AG04450 (cell line): ENCODE data around the gene OR8S1. TPM values are rescaled to one million over a fixed set of nuclear protein-coding genes. Genes with fewer than 3 reads are reported as not detected.

Experiments
- CTCF ChIA-PET: fragments of 300-600, 350-600 bp; formaldehyde crosslinking; extraction: SDS; loops from one replicate; lab custom pipeline; 2022; ENCODE audit warnings: antibody characterized with exemption, inconsistent platforms; lab: Charles Lee
- POLR2A ChIA-PET: fragments of 350-600 bp; formaldehyde crosslinking; extraction: SDS; loops from one replicate; lab custom pipeline; 2021; ENCODE audit warnings: antibody characterized with exemption, inconsistent platforms; lab: Yijun Ruan, JAX
- DNase-seq: peaks from one replicate; pipeline ENCODE4 v3.0.0-alpha.2; 2011; ENCODE audit warnings: low read depth, low spot score
- H3K27ac ChIP-seq: one replicate; pipeline ENCODE4 v1.5.1; 2012; ENCODE audit warnings: low read depth, low read length, control low read depth
- H3K27me3 ChIP-seq: one replicate; pipeline ENCODE4 v1.6.0; 2012; ENCODE audit warnings: low read length; ENCODE audit not compliant: control insufficient read depth, insufficient read depth
- H3K4me3 ChIP-seq: 2 replicates; pipeline ENCODE4 v1.5.1; 2011; ENCODE audit warnings: mild to moderate bottlenecking, low read depth, low read length, control low read depth
- H3K9me3 ChIP-seq: 2 replicates; pipeline ENCODE4 v1.5.1; 2012; ENCODE audit warnings: low read length; ENCODE audit not compliant: control insufficient read depth, insufficient read depth
- polyA minus RNA-seq: library from RNA; depleted of rRNA, polyadenylated mRNA; stranded (reverse); fragments of >200 nt; gene quantifications from 2 replicates; pipeline ENCODE4 v1.2.3, GENCODE V29; 2011; rRNA and poly(A)+ RNA removed
- polyA plus RNA-seq: library from polyadenylated mRNA; depleted of rRNA; stranded (reverse); fragments of >200 nt; gene quantifications from 2 replicates; pipeline ENCODE4 v1.2.3, GENCODE V29; 2011; rRNA removed
- TF ChIP-seq, protein P1 (sequence below): IDR thresholded peaks from 2 replicates; pipeline ENCODE4 v1.5.1; 2011; ENCODE audit warnings: low read depth, low read length, control low read depth, inconsistent platforms

The OR8S1 gene, protein sequence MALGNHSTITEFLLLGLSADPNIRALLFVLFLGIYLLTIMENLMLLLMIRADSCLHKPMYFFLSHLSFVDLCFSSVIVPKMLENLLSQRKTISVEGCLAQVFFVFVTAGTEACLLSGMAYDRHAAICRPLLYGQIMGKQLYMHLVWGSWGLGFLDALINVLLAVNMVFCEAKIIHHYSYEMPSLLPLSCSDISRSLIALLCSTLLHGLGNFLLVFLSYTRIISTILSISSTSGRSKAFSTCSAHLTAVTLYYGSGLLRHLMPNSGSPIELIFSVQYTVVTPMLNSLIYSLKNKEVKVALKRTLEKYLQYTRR
- not detected in 2 replicates for polyA plus RNA-seq
- not detected in 2 replicates for polyA minus RNA-seq

DNA sequence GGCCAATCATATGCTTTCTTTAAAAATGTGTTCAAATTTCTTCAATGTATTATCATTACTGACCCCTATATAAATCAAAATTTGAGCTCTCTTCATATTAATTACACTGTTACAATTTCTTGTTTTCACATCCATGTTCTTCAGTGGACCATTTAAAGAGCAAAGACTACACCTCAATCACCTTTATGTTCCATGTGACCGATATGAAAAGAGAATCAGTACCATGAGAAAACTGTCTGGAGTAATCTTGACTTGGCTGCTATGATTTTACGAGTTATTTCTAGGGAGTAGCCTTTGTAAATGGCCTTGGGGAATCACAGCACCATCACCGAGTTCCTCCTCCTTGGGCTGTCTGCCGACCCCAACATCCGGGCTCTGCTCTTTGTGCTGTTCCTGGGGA is at the start of gene OR8S1:
TSS of gene OR8S1 (plus strand) at position 301 of the 400 bp plus-strand sequence. CDS start at position 301, 0 bp downstream.
- H3K27me3 ChIP-seq, result no peaks in the 10 kb centered on the region
- POLR2A ChIA-PET, result no interaction called here
- no peak for DNase-seq
- CTCF ChIA-PET, result no interaction called here
- H3K4me3 ChIP-seq, result no peak within 1 kb of the TSS
- H3K27ac ChIP-seq, result no peak within 1 kb of the TSS
- H3K9me3 ChIP-seq, result no peaks in the 10 kb centered on the region
- TF ChIP-seq, protein P1, sequence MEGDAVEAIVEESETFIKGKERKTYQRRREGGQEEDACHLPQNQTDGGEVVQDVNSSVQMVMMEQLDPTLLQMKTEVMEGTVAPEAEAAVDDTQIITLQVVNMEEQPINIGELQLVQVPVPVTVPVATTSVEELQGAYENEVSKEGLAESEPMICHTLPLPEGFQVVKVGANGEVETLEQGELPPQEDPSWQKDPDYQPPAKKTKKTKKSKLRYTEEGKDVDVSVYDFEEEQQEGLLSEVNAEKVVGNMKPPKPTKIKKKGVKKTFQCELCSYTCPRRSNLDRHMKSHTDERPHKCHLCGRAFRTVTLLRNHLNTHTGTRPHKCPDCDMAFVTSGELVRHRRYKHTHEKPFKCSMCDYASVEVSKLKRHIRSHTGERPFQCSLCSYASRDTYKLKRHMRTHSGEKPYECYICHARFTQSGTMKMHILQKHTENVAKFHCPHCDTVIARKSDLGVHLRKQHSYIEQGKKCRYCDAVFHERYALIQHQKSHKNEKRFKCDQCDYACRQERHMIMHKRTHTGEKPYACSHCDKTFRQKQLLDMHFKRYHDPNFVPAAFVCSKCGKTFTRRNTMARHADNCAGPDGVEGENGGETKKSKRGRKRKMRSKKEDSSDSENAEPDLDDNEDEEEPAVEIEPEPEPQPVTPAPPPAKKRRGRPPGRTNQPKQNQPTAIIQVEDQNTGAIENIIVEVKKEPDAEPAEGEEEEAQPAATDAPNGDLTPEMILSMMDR, result no peak

DNA sequence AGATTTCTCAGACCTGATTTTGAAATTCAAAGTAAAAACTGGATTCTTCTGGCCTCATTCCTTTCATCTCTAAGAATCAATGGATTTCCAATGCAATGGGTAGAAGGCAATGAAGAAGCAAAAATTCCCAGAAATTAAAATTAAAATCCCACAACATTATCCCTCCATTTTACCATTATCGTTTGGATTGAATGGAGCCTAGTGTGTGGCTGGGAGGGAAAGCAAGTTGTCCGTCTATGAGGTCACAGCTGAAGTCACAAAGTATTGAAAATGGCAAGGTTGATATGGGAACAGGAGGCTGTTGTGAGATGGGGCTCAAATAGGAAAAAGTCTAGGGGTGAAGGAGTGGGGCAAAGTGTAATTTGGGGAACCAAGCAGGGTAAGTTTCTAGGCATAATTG is 43.2 kb upstream of the OR8S1 start, which contains the start of gene C12orf54:
TSS of gene C12orf54 (plus strand) at position 301 of the 400 bp plus-strand sequence. CDS start 799 bp downstream, outside the sequence.
- CTCF ChIA-PET, result no interaction called here

GRCh38 chr12:48482930-48483329 is 42.5 kb upstream of the OR8S1 start:
- POLR2A ChIA-PET, result no interaction called here
- no peak overlapping the region for H3K27ac ChIP-seq
- H3K9me3 ChIP-seq, result no peaks in the 10 kb centered on the region
- DNase-seq, result no peak
- peaks cover 6% of the 10 kb centered on the region for H3K27me3 ChIP-seq
- no peak overlapping the region for H3K4me3 ChIP-seq
- CTCF ChIA-PET, result no interaction called here
- TF ChIP-seq, protein P1, result no peak

More for the DNA sequence above, 43.2 kb upstream of the OR8S1 start, which contains the start of gene C12orf54:
- Histone ChIP-seq H3K4me3 (no peak within 1 kb of the TSS), H3K27ac (no peak within 1 kb of the TSS), H3K27me3 (peaks cover 6% of the 10 kb centered on the region), H3K9me3 (no peaks in the 10 kb centered on the region)
- TF ChIP-seq, protein P1, result no peak
- POLR2A ChIA-PET, result no interaction called here
- DNase-seq, result no peak

DNA sequence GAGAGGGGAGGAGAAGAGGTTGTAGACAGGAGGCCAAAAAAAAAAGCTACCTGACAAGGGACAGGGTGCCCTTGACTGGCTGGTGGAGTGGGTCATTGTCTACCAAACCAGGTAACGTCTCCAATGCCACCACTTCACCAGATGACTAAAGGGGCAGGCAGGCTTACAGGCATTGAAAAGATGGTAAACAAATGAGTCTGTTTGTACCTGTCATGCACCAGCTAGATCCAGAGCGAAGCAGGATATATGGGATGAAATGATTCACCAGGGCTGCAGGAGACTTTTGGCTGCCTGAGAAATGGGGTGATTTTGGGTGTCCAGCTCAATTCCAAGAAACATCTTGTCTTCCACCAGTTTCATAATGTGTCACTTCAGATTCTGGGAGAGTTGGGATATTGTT is 39.2 kb upstream of the OR8S1 start:
- no peaks in the 10 kb centered on the region for H3K9me3 ChIP-seq
- DNase-seq, result no peak
- no peak overlapping the region for H3K4me3 ChIP-seq
- TF ChIP-seq, protein P1, result no peak
- ChIA-PET POLR2A (no interaction called here), CTCF (no interaction called here)
- H3K27ac ChIP-seq, result no peak overlapping the region
- H3K27me3 ChIP-seq, result peaks cover 6% of the 10 kb centered on the region

DNA sequence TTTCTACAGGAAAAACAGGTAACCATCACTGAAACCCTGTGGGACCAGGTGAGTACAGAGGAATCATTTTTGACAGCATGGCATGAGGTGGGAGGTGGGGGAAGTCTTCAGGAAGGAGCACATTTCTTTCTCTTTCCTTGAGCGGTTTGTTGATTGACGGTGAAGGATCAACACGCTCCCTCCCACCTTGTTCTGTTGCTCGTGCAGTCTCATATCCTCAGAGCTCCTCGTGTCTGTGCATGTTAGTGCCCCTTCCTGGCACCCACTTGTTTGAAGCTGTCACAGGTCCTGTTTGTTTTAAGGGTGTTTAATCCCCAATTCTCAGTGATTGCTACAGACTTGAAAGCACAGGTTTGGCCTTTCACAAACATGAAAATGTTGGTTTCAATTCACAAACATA is 38.8 kb upstream of the OR8S1 start:
- TF ChIP-seq, protein P1, result no peak
- CTCF ChIA-PET, result no interaction called here
- no peaks in the 10 kb centered on the region for H3K9me3 ChIP-seq
- H3K4me3 ChIP-seq, result no peak overlapping the region
- peaks cover 6% of the 10 kb centered on the region for H3K27me3 ChIP-seq
- POLR2A ChIA-PET, result no interaction called here
- DNase-seq, result no peak
- H3K27ac ChIP-seq, result no peak overlapping the region
